Mesenchymal stem cell (in vitro differentiated cells and primary cell): Measurements from ENCODE around the gene METTL25B.

Experiments
- DNase-seq: peaks from one replicate; pipeline ENCODE4 v3.0.0-alpha.2; 2013
- H2AFZ ChIP-seq: one replicate; pipeline ENCODE4 v1.6.1; 2013; ENCODE audit warnings: low read depth, mild to moderate bottlenecking, control low read depth, inconsistent platforms, low read length, moderate library complexity
- H2AK5ac ChIP-seq: 2 replicates; pipeline ENCODE4 v1.6.1; 2013; ENCODE audit warnings: low read length, moderate library complexity, mild to moderate bottlenecking, inconsistent platforms; ENCODE audit not compliant: severe bottlenecking
- H2BK120ac ChIP-seq: one replicate; pipeline ENCODE4 v1.6.1; 2013; ENCODE audit warnings: low read depth, mild to moderate bottlenecking, inconsistent platforms, low read length, moderate library complexity
- H2BK12ac ChIP-seq, 2 experiments: one replicate each; pipeline ENCODE4 v1.6.1; 2013; ENCODE audit warnings: inconsistent platforms in 2 of 2, low read length in 2 of 2, mild to moderate bottlenecking in 2 of 2, moderate library complexity in 2 of 2, control low read depth in 1 of 2
- H2BK15ac ChIP-seq: one replicate; pipeline ENCODE4 v1.6.1; 2013; ENCODE audit warnings: mild to moderate bottlenecking, low read depth, inconsistent platforms; ENCODE audit not compliant: poor library complexity, severe bottlenecking
- H2BK5ac ChIP-seq: 2 replicates; pipeline ENCODE4 v1.6.1; 2013; ENCODE audit warnings: low read depth, mild to moderate bottlenecking, low read length, control low read depth, inconsistent platforms; ENCODE audit not compliant: poor library complexity, severe bottlenecking
- H3K14ac ChIP-seq, 2 experiments: one replicate each; pipeline ENCODE4 v1.6.1; 2013; ENCODE audit warnings: inconsistent platforms in 2 of 2, low read length in 2 of 2, control low read depth in 1 of 2, mild to moderate bottlenecking in 1 of 2, moderate library complexity in 1 of 2
- H3K18ac ChIP-seq, 2 experiments: one replicate each; pipeline ENCODE4 v1.6.1; 2013; ENCODE audit warnings: inconsistent platforms in 2 of 2, low read length in 2 of 2, control low read depth in 1 of 2, low read depth in 1 of 2, mild to moderate bottlenecking in 1 of 2
- H3K23ac ChIP-seq, 2 experiments: one replicate each; pipeline ENCODE4 v1.6.1; 2013; ENCODE audit warnings: inconsistent platforms in 2 of 2, low read length in 2 of 2, mild to moderate bottlenecking in 2 of 2, moderate library complexity in 2 of 2, control low read depth in 1 of 2
- H3K27ac ChIP-seq: 2 replicates; pipeline ENCODE4 v1.5.1; 2013; ENCODE audit warnings: mild to moderate bottlenecking, moderate library complexity, low read length, control low read depth, inconsistent platforms; ENCODE audit not compliant: poor library complexity, severe bottlenecking
- H3K27me3 ChIP-seq, 2 experiments: 2 replicates each; pipeline versions ENCODE4 v1.6.1 to v1.7.0; 2013; ENCODE audit warnings: low read length in 2 of 2, mild to moderate bottlenecking in 2 of 2, moderate library complexity in 2 of 2, control low read depth in 1 of 2, inconsistent platforms in 1 of 2; ENCODE audit not compliant: control insufficient read depth in 1 of 2, insufficient read depth in 1 of 2
- H3K36me3 ChIP-seq, 2 experiments: 2 replicates each; pipeline versions ENCODE4 v1.6.1 to v1.7.0; 2013; ENCODE audit warnings: low read length in 2 of 2, control low read depth in 1 of 2, inconsistent platforms in 1 of 2, low read depth in 1 of 2, mild to moderate bottlenecking in 1 of 2; ENCODE audit not compliant: insufficient read depth in 2 of 2, control insufficient read depth in 1 of 2
- H3K4ac ChIP-seq, 2 experiments: one replicate each; pipeline ENCODE4 v1.6.1; 2013; ENCODE audit warnings: inconsistent platforms in 2 of 2, low read length in 2 of 2, mild to moderate bottlenecking in 2 of 2, moderate library complexity in 2 of 2, control low read depth in 1 of 2, low read depth in 1 of 2
- H3K4me1 ChIP-seq: 2 replicates; pipeline ENCODE4 v1.6.1; 2013; ENCODE audit warnings: low read depth, low read length, control low read depth; ENCODE audit not compliant: control insufficient read depth, insufficient read depth
- H3K4me2 ChIP-seq: 2 replicates; pipeline ENCODE4 v1.6.1; 2013; ENCODE audit warnings: low read length, mild to moderate bottlenecking, inconsistent platforms; ENCODE audit not compliant: poor library complexity, severe bottlenecking
- H3K4me3 ChIP-seq, 2 experiments: 2 replicates each; pipeline versions ENCODE4 v1.5.1 to v1.7.0; 2013; ENCODE audit warnings: low read length in 2 of 2, mild to moderate bottlenecking in 2 of 2, control low read depth in 1 of 2, low read depth in 1 of 2; ENCODE audit not compliant: insufficient read depth in 1 of 2
- H3K79me1 ChIP-seq: replicated peaks from 2 replicates; pipeline ENCODE4 v1.6.1; 2013; ENCODE audit warnings: mild to moderate bottlenecking, control low read depth, low read length, inconsistent platforms; ENCODE audit not compliant: poor library complexity, severe bottlenecking
- H3K9ac ChIP-seq: 2 replicates; pipeline ENCODE4 v1.7.0; 2013; ENCODE audit warnings: mild to moderate bottlenecking, low read length, moderate library complexity
- H3K9me3 ChIP-seq: 2 replicates; pipeline ENCODE4 v1.7.0; 2013; ENCODE audit warnings: mild to moderate bottlenecking, low read length; ENCODE audit not compliant: control insufficient read depth
- H4K8ac ChIP-seq: one replicate; pipeline ENCODE4 v1.6.1; 2013; ENCODE audit warnings: inconsistent platforms, mild to moderate bottlenecking, low read length, moderate library complexity
- H4K91ac ChIP-seq: one replicate; pipeline ENCODE4 v1.6.1; 2013; ENCODE audit warnings: mild to moderate bottlenecking, low read length, inconsistent platforms
- WGBS: methylation state at CpG from one replicate; pipeline ENCODE4 v1.1.7; 2013; ENCODE audit warnings: mixed read lengths; 5-methylcytosine and 5-hydroxymethylcytosine counted together

Gene METTL25B

DNA sequence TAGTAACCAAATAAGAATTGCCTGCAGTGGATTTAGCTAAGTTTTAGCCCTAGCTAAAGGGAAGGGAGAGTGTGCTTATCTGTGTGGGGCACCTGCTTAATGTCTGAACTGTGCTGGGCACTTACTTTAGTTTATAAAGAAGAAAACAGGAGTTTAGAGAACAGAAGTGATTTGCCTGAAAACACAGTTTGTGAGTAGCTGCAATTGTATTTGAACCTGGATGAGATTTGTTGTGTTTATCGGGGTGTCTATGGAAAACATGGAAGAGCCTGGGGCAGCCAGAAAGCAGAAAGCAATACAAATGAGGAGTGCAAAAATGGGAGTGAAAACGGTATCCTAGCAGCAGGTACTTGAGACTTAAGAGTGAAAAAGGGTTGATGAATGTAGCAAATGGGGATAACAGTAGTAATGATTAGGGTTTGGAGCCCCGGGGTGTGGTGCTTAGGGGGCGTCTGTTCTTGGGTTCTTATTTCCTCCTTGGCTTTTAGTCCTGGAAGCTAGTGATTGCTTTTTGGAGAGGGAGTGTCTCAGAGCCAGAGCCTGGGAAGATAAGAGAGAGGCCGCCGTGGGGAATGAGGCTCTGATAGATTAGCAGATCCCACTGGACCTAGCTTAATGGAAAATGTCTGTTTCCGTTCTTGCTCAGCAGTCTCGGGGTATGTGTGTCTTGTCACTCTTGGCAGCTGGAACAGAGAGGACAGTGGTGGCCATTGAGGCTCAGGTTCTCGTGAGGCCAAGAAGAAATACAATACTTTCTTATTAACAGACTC, 44.6 kb downstream of the METTL25B start:
- Histone ChIP-seq H3K23ac (no peak overlapping the region), H4K91ac (no peak overlapping the region), H2AK5ac (no peak overlapping the region), H3K9me3 (no peaks in the 10 kb centered on the region), H3K4me1 (peaks cover 2% of the 10 kb centered on the region), H3K79me1 (peaks cover 7% of the 10 kb centered on the region), H2AFZ (no peak overlapping the region), H3K4me3 (no peak overlapping the region), H3K27ac (no peak overlapping the region), H2BK12ac (no peak overlapping the region), H4K8ac (no peak overlapping the region), H3K4me2 (no peak overlapping the region), H3K36me3 (peaks cover 9 to 38% of the 10 kb centered on the region in 2 experiments), H3K18ac (no peak overlapping the region), H2BK15ac (no peak overlapping the region), H2BK120ac (no peak overlapping the region), H3K4ac (no peak overlapping the region), H3K9ac (peak overlapping the region; percentile 33), H3K27me3 (no peaks in the 10 kb centered on the region), H2BK5ac (no peak overlapping the region), H3K14ac (no peak overlapping the region)
- WGBS: 28% methylated on average over 9 of the region's 9 CpGs
- peak; percentile 36 for DNase-seq

DNA sequence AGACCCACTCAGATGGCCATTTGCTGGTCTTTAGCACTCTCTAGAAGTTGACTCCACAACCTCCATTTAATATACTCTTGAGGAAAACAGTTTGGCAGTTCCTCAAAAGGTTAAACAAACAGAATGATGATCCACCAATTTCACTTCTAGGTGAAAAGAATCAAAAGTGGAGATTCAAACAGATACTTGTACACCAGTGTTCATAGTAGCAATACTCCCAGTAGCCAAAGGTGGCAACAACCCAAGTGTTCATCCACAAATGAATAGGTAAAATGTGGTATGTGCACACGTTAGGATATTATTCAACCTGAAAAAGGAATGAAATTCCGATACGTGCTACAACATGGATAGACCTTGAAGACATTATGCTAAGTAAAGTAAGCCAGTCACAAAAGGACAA, 45.3 kb downstream of the METTL25B start:
- no peak overlapping the region for H3K27ac ChIP-seq
- H3K79me1 ChIP-seq: peaks cover 7% of the 10 kb centered on the region
- H3K36me3 ChIP-seq: peaks cover 9 to 38% of the 10 kb centered on the region in 2 experiments
- WGBS: 100% methylated on average over 3 of the region's 3 CpGs
- H3K9ac ChIP-seq: peak overlapping the region; percentile 6
- H3K9me3 ChIP-seq: no peaks in the 10 kb centered on the region
- H2AK5ac ChIP-seq: no peak overlapping the region
- H3K4me1 ChIP-seq: peaks cover 2% of the 10 kb centered on the region
- no peak overlapping the region for H3K14ac ChIP-seq
- H3K23ac ChIP-seq: no peak overlapping the region
- H2BK15ac ChIP-seq: no peak overlapping the region
- no peaks in the 10 kb centered on the region for H3K27me3 ChIP-seq
- DNase-seq: no peak
- H3K4me2 ChIP-seq: no peak overlapping the region
- no peak overlapping the region for H3K18ac ChIP-seq
- H4K91ac ChIP-seq: no peak overlapping the region
- H2BK5ac ChIP-seq: no peak overlapping the region
- H2BK12ac ChIP-seq: no peak overlapping the region
- no peak overlapping the region for H3K4ac ChIP-seq
- H2AFZ ChIP-seq: no peak overlapping the region
- no peak overlapping the region for H4K8ac ChIP-seq
- H3K4me3 ChIP-seq: no peak overlapping the region
- H2BK120ac ChIP-seq: no peak overlapping the region

DNA sequence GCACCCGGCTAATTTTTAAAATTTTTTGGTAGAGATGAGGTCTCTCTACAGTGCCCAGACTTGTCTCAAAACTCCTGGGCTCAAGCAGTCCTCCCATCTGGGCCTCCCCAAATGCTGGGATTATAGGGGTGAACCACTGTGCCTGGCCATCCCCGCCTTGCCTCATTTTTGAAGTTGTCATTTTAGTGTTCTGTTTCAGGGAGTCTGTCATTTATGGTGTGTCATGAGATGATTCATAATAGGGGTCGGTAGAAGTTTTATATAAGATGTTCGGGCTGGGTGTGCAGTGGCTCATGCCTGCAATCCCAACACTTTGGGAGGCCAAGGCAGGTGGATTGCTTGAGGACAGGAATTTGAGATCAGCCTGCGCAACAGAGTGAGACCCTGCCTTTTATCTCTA, 47.5 kb downstream of the METTL25B start:
- Histone ChIP-seq H3K23ac (no peak overlapping the region), H2BK12ac (no peak overlapping the region), H3K27me3 (no peaks in the 10 kb centered on the region), H3K18ac (no peak overlapping the region), H3K79me1 (peaks cover 8% of the 10 kb centered on the region), H2BK15ac (no peak overlapping the region), H3K4me3 (no peak overlapping the region), H3K4ac (no peak overlapping the region), H2AFZ (no peak overlapping the region), H4K91ac (no peak overlapping the region), H2AK5ac (no peak overlapping the region), H2BK5ac (no peak overlapping the region), H3K36me3 (peaks cover 6 to 28% of the 10 kb centered on the region in 2 experiments), H3K27ac (no peak overlapping the region), H2BK120ac (no peak overlapping the region), H3K9ac (no peak overlapping the region), H4K8ac (no peak overlapping the region), H3K4me1 (peaks cover 4% of the 10 kb centered on the region), H3K4me2 (no peak overlapping the region), H3K14ac (no peak overlapping the region), H3K9me3 (no peaks in the 10 kb centered on the region)
- WGBS: 81% methylated on average over 4 of the region's 5 CpGs
- no peak for DNase-seq

DNA sequence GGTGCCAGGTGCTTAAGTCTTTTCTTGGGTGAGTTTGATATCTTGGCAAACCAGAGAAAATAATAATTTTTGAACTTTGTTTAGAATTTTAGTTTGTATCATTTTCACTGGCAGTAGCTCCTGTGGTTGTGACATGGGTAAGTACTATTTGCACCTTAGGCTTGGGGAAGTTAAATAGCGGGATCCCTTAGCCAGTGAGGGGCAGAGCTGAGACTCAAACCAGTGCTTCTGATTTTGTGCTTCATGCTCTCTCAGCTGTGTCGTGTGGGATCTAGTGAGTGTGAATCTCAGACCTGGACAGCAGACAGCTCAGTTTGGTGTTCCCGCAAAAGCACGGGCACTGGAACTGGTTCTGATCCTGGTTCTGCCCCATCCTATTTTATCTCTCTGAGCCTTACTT, 48.7 kb downstream of the METTL25B start:
- no peak overlapping the region for H3K23ac ChIP-seq
- peaks cover 6% of the 10 kb centered on the region for H3K79me1 ChIP-seq
- H2AFZ ChIP-seq: no peak overlapping the region
- no peak overlapping the region for H2AK5ac ChIP-seq
- no peaks in the 10 kb centered on the region for H3K27me3 ChIP-seq
- H3K27ac ChIP-seq: no peak overlapping the region
- DNase-seq: no peak
- no peak overlapping the region for H3K18ac ChIP-seq
- no peak overlapping the region for H3K14ac ChIP-seq
- H3K4me3 ChIP-seq: no peak overlapping the region
- H3K4ac ChIP-seq: no peak overlapping the region
- H2BK120ac ChIP-seq: no peak overlapping the region
- H3K36me3 ChIP-seq: peaks cover 0 to 17% of the 10 kb centered on the region in 2 experiments
- H4K91ac ChIP-seq: no peak overlapping the region
- 78% methylated on average over 2 of the region's 4 CpGs for WGBS
- H2BK12ac ChIP-seq: no peak overlapping the region
- H3K9me3 ChIP-seq: no peaks in the 10 kb centered on the region
- peak overlapping the region; percentile 60 for H2BK15ac ChIP-seq
- no peak overlapping the region for H3K4me2 ChIP-seq
- H2BK5ac ChIP-seq: no peak overlapping the region
- H3K9ac ChIP-seq: no peak overlapping the region
- H4K8ac ChIP-seq: no peak overlapping the region
- peaks cover 5% of the 10 kb centered on the region for H3K4me1 ChIP-seq
